Left ventricle myocardium inferior (tissue), 1 donor: ENCODE results near the gene LGALS1. TPM values are rescaled to one million over a fixed set of nuclear protein-coding genes. Genes with fewer than 3 reads are reported as not detected.

Experiments
- DNase-seq: peaks from one replicate; pipeline ENCODE4 v3.0.0-alpha.2; 2020
- H3K27ac ChIP-seq: fragments of 200-600 bp; replicated peaks from 2 replicates; pipeline ENCODE4 v1.8.0; 2021
- H3K27me3 ChIP-seq: fragments of 200-600 bp; 2 replicates; pipeline ENCODE4 v1.8.0; 2021; ENCODE audit warnings: low read depth
- H3K36me3 ChIP-seq: fragments of 200-600 bp; 2 replicates; pipeline ENCODE4 v1.8.0; 2021
- H3K4me1 ChIP-seq: fragments of 200-600 bp; 2 replicates; pipeline ENCODE4 v1.8.0; 2021
- H3K4me3 ChIP-seq: fragments of 200-600 bp; 2 replicates; pipeline ENCODE4 v1.8.0; 2021; ENCODE audit warnings: mild to moderate bottlenecking, moderate library complexity
- H3K9me3 ChIP-seq: fragments of 200-600 bp; replicated peaks from 2 replicates; pipeline ENCODE4 v1.8.0; 2021
- CTCF ChIP-seq: fragments of 200-600 bp; IDR thresholded peaks from 2 replicates; pipeline ENCODE4 v1.8.0; 2021; ENCODE audit warnings: antibody characterized with exemption, mild to moderate bottlenecking, borderline replicate concordance
- intact Hi-C: fragments of 100-400 bp; cut with micrococcal nuclease; formaldehyde crosslinking; loops from one replicate; pipeline ENCODE4 v1.11.0; 2022
- total RNA-seq: library from RNA; stranded (reverse); fragmentation: NEBNext Ultra II Directional; extraction: Animal tissue kit (Norgen Biotek cat#: 25700); gene quantifications from one replicate; pipeline ENCODE4 v1.2.1, GENCODE V29; 2021
- donor health status: DM: no; HTN: yes; CAD: no; lungs with severe emphysema.

Gene LGALS1
- total RNA-seq, 1 donor from 2014 or later = 843 TPM

- Histone ChIP-seq H3K27ac (peak overlapping the region; percentile 88), H3K36me3 (peaks cover 37% of the 10 kb centered on the region), H3K4me1 (peaks cover 48% of the 10 kb centered on the region), H3K27me3 (no peaks in the 10 kb centered on the region), H3K9me3 (no peaks in the 10 kb centered on the region), H3K4me3 (no peak overlapping the region)
- no peak for TF ChIP-seq CTCF
- intact Hi-C loops = no loop called here
- DNase-seq = no peak
Observed at GRCh38 chr22:37632174-37633088, 43.0 kb upstream of the LGALS1 start.

DNA sequence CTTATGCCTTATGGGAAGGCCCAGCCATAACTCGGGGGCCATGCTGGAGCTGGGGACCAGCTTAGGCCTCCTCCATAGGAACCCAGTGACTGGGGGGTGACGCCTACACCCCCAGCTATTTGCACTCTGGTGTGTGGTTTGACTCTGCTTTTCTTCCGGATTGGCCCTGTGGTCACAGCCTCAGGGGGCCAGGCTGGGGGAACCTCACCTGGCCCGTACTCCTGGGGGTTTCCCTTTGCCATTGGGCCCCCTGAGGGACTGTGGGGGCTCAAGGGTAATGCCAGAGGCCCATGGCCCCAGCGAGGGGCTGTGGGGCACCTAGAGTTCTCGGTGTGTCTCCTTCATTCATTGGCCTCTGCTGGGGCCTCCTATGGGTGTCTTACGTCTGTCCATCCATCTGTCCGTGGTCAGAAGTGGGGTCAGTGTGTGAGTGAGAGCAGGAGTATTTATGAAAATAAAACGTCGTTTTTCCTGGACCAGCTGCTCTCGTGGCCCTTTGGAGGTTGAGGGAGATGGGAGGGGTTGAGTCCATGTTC lies 42.3 kb upstream of the LGALS1 start:
- intact Hi-C loops = no loop called here
- Histone ChIP-seq H3K4me3 (peak overlapping the region; percentile 44), H3K27ac (peak overlapping the region; percentile 88), H3K36me3 (peaks cover 37% of the 10 kb centered on the region), H3K27me3 (no peaks in the 10 kb centered on the region), H3K4me1 (peaks cover 42% of the 10 kb centered on the region), H3K9me3 (no peaks in the 10 kb centered on the region)
- DNase-seq = no peak
- TF ChIP-seq CTCF = no peak

- H3K27me3 ChIP-seq = no peaks in the 10 kb centered on the region
- DNase-seq = peak; percentile 90
- H3K9me3 ChIP-seq = no peaks in the 10 kb centered on the region
- H3K4me3 ChIP-seq = peak overlapping the region; percentile 44
- intact Hi-C loops = no loop called here
- peak; percentile 37 for TF ChIP-seq CTCF
- peaks cover 35% of the 10 kb centered on the region for H3K36me3 ChIP-seq
- peak overlapping the region; percentile 88 for H3K27ac ChIP-seq
- peaks cover 49% of the 10 kb centered on the region for H3K4me1 ChIP-seq
Observed at GRCh38 chr22:37633625-37634416, 41.6 kb upstream of the LGALS1 start.

GRCh38 chr22:37634417-37634924 lies 41.0 kb upstream of the LGALS1 start:
- intact Hi-C loops = no loop called here
- Histone ChIP-seq H3K27me3 (peaks cover 3% of the 10 kb centered on the region), H3K9me3 (no peaks in the 10 kb centered on the region), H3K4me3 (peak overlapping the region; percentile 44), H3K4me1 (peaks cover 56% of the 10 kb centered on the region), H3K27ac (peak overlapping the region; percentile 88), H3K36me3 (peaks cover 28% of the 10 kb centered on the region)
- no peak for TF ChIP-seq CTCF
- DNase-seq = no peak

GRCh38 chr22:37635157-37635556 lies 40.3 kb upstream of the LGALS1 start:
- H3K27ac ChIP-seq = peak overlapping the region; percentile 88
- H3K4me1 ChIP-seq = peaks cover 62% of the 10 kb centered on the region

More at GRCh38 chr22:37635157-37635556, 40.3 kb upstream of the LGALS1 start:
- DNase-seq = no peak
- intact Hi-C loops = no loop called here
- no peak overlapping the region for H3K4me3 ChIP-seq
- TF ChIP-seq CTCF = no peak
- peaks cover 22% of the 10 kb centered on the region for H3K36me3 ChIP-seq
- H3K27me3 ChIP-seq = peaks cover 10% of the 10 kb centered on the region
- no peaks in the 10 kb centered on the region for H3K9me3 ChIP-seq
